ENCODE measurements around the gene CEP72.

Gene CEP72

GRCh38 chr5:669111-669841 is 57.1 kb downstream of the CEP72 start:
- peaks cover 23% of the 10 kb centered on the region for H3K4me1 ChIP-seq (ENCODE audit: low read depth, poor library complexity, severe bottlenecking)
- no peak overlapping the region for H2AFZ ChIP-seq (ENCODE audit: low read depth)
- H3K27me3 ChIP-seq (ENCODE audit: insufficient read depth, low read depth), result no peaks in the 10 kb centered on the region
- no peak overlapping the region for H3K4me2 ChIP-seq
- H3K4me3 ChIP-seq (IDR thresholded peaks at IDR 0.05; ENCODE audit: insufficient read depth, low read depth, low read length), result no peak overlapping the region
- H4K20me1 ChIP-seq (ENCODE audit: insufficient read depth), result no peaks in the 10 kb centered on the region
- H3K9ac ChIP-seq, result no peak overlapping the region
- H3K36me3 ChIP-seq (ENCODE audit: insufficient read depth), result no peaks in the 10 kb centered on the region
- no peaks in the 10 kb centered on the region for H3K79me2 ChIP-seq (ENCODE audit: insufficient read depth, low read depth)
- TF ChIP-seq, protein P1, sequence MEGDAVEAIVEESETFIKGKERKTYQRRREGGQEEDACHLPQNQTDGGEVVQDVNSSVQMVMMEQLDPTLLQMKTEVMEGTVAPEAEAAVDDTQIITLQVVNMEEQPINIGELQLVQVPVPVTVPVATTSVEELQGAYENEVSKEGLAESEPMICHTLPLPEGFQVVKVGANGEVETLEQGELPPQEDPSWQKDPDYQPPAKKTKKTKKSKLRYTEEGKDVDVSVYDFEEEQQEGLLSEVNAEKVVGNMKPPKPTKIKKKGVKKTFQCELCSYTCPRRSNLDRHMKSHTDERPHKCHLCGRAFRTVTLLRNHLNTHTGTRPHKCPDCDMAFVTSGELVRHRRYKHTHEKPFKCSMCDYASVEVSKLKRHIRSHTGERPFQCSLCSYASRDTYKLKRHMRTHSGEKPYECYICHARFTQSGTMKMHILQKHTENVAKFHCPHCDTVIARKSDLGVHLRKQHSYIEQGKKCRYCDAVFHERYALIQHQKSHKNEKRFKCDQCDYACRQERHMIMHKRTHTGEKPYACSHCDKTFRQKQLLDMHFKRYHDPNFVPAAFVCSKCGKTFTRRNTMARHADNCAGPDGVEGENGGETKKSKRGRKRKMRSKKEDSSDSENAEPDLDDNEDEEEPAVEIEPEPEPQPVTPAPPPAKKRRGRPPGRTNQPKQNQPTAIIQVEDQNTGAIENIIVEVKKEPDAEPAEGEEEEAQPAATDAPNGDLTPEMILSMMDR (conservative IDR thresholded peaks at IDR 0.05; ENCODE audit: low read depth, low read length), result peak; percentile 78
- H3K27ac ChIP-seq, result no peak overlapping the region

DNA sequence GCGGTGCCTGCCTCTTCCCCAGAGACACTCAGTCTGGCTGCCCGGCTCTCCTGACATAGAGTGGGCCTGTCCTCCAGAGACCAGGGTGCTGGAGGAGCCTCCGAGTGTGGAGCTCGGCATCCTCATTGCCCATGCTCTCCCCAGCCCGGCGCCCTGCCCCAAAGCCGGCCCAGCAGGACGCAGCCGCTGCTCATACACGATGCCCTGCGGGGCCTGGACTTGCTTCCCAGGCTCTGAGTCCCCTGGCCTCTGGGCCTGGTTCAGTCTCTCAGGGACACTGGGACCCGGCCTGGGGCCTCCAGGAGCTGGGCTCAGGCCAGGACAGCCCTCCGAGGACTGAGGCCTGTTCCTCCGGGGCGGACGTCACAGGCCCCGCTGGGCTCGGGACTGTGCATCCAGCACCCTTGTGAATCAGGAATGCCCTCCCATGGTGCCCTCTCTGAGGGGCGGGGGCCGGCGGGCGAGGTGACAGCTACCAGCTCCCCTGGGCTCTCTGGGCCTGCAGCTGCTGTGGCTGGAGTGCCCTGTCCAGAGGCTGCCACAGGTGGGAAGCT is 57.8 kb downstream of the CEP72 start:
- H3K79me2 ChIP-seq (ENCODE audit: insufficient read depth, low read depth), result no peaks in the 10 kb centered on the region
- H4K20me1 ChIP-seq (ENCODE audit: insufficient read depth), result no peaks in the 10 kb centered on the region
- H3K4me3 ChIP-seq (IDR thresholded peaks at IDR 0.05; ENCODE audit: insufficient read depth, low read depth, low read length), result no peak overlapping the region
- H3K27ac ChIP-seq, result no peak overlapping the region
- H3K4me1 ChIP-seq (ENCODE audit: low read depth, poor library complexity, severe bottlenecking), result peaks cover 23% of the 10 kb centered on the region
- H3K4me2 ChIP-seq, result no peak overlapping the region
- H3K27me3 ChIP-seq (ENCODE audit: insufficient read depth, low read depth), result no peaks in the 10 kb centered on the region
- H2AFZ ChIP-seq (ENCODE audit: low read depth), result no peak overlapping the region
- TF ChIP-seq, protein P1 (conservative IDR thresholded peaks at IDR 0.05; ENCODE audit: low read depth, low read length), result no peak
- H3K9ac ChIP-seq, result no peak overlapping the region
- no peaks in the 10 kb centered on the region for H3K36me3 ChIP-seq (ENCODE audit: insufficient read depth)

- TF ChIP-seq, protein P1 (conservative IDR thresholded peaks at IDR 0.05; ENCODE audit: low read depth, low read length), result no peak
- no peaks in the 10 kb centered on the region for H3K27me3 ChIP-seq (ENCODE audit: insufficient read depth, low read depth)
- no peak overlapping the region for H3K4me2 ChIP-seq
- no peaks in the 10 kb centered on the region for H3K36me3 ChIP-seq (ENCODE audit: insufficient read depth)
- H3K9ac ChIP-seq, result no peak overlapping the region
- H2AFZ ChIP-seq (ENCODE audit: low read depth), result no peak overlapping the region
- no peaks in the 10 kb centered on the region for H4K20me1 ChIP-seq (ENCODE audit: insufficient read depth)
- no peaks in the 10 kb centered on the region for H3K79me2 ChIP-seq (ENCODE audit: insufficient read depth, low read depth)
- peaks cover 23% of the 10 kb centered on the region for H3K4me1 ChIP-seq (ENCODE audit: low read depth, poor library complexity, severe bottlenecking)
- no peak overlapping the region for H3K4me3 ChIP-seq (IDR thresholded peaks at IDR 0.05; ENCODE audit: insufficient read depth, low read depth, low read length)
- no peak overlapping the region for H3K27ac ChIP-seq
Measured at GRCh38 chr5:670396-671270, 58.5 kb downstream of the CEP72 start.

DNA sequence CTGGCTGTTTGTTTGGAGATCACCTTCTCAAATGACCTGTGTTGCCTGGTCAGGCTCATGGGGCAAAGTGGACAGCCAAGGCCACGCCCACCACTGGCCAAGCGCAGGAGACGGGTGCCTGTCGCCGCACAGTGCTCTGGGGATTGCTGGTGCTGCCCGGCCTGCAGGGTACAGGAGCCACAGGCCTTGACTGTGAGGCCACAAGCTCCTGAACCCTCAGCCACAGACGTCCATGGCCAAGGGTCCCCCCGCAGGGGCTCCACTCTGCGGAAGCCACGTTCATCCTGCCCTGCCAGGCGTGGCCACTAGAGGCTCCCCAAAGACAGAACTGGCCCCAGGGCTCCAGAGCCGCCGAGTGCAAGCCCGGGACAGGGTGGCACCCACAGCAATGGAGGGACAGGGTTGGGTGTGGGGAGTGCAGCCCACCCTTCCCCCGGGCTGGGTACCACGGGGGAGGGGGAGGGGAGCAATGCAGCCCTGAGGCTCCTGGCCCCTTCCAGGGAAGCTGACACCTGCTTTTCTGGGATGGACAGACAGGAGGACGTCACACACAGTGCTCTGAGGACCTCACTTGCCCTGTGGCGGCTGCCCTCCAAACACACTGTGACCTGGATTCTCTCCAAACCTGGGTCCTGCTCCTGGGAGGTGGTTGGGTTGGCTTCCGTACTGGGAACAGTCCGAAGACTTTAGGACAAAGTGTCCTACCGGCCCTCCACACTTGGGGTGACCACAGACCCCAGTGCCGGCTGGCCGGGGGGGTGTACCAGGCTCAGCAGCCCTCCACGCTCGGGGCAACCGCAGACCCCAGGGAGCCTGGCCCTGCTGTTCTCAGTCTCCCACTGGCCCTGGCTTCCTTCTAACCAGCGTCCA is 59.6 kb downstream of the CEP72 start:
- Histone ChIP-seq H3K27ac (peak overlapping the region; percentile 67), H2AFZ (ENCODE audit: low read depth) (no peak overlapping the region), H3K4me2 (peak overlapping the region; percentile 69; the same call in 1 of the 2 replicates)

More for the DNA sequence above, 59.6 kb downstream of the CEP72 start:
- Histone ChIP-seq H3K36me3 (ENCODE audit: insufficient read depth) (no peaks in the 10 kb centered on the region), H3K4me1 (ENCODE audit: low read depth, poor library complexity, severe bottlenecking) (peaks cover 23% of the 10 kb centered on the region), H3K9ac (peak overlapping the region; percentile 55), H3K4me3 (IDR thresholded peaks at IDR 0.05; ENCODE audit: insufficient read depth, low read depth, low read length) (no peak overlapping the region), H3K79me2 (ENCODE audit: insufficient read depth, low read depth) (no peaks in the 10 kb centered on the region), H4K20me1 (ENCODE audit: insufficient read depth) (no peaks in the 10 kb centered on the region), H3K27me3 (ENCODE audit: insufficient read depth, low read depth) (no peaks in the 10 kb centered on the region)
- TF ChIP-seq, protein P1 (conservative IDR thresholded peaks at IDR 0.05; ENCODE audit: low read depth, low read length), result peak; percentile 82

Data from KMS-11 (cell line).